PC-3 (cell line): ENCODE measurements around the gene FAM89B. TPM values are rescaled to one million over a fixed set of nuclear protein-coding genes. Genes with fewer than 3 reads are reported as not detected.

Experiments used
- ATAC-seq: fragments of 200-7000 bp; cut with Tn5 transposase; 2 replicates; pipeline ENCODE4 v1.9.1; 2020; ENCODE audit warnings: mild to moderate bottlenecking, moderate library complexity
- BruUV-seq: library from RNA; stranded (reverse); fragments of 400-500 nt; replicated peaks from 2 replicates; lab custom pipeline; 2021; lab: Mats Ljungman, UMichigan
- CTCF ChIA-PET: fragments of 300-600 bp; sonication (Branson Sonifier 250); formaldehyde crosslinking; loops from one replicate; lab custom pipeline; 2022; ENCODE audit warnings: antibody characterized with exemption; lab: Charles Lee
- POLR2A ChIA-PET: fragments of 300-600 bp; sonication (Branson Sonifier 250); formaldehyde crosslinking; loops from one replicate; lab custom pipeline; 2022; ENCODE audit warnings: antibody characterized with exemption; ENCODE audit not compliant: unreplicated experiment; lab: Charles Lee
- DNase-seq: peaks from one replicate; pipeline ENCODE4 v3.0.0-alpha.2; 2015
- H2AFZ ChIP-seq: fragments of 300-600 bp; sonication (generic); 2 replicates; pipeline ENCODE4 v1.6.0; 2016; ENCODE audit warnings: antibody characterized with exemption, low read length
- H3F3A ChIP-seq: fragments of 300-600 bp; sonication (generic); one replicate; pipeline ENCODE4 v1.6.0; 2017; ENCODE audit warnings: antibody characterized with exemption, low read length, control low read depth, mild to moderate bottlenecking; ENCODE audit not compliant: unreplicated experiment
- H3K27ac ChIP-seq: fragments of 300-600 bp; sonication (generic); 2 replicates; pipeline ENCODE4 v1.5.1; 2016; ENCODE audit warnings: mild to moderate bottlenecking, low read length
- H3K27me3 ChIP-seq: fragments of 300-600 bp; sonication (generic); 2 replicates; pipeline ENCODE4 v1.6.1; 2016; ENCODE audit warnings: low read length, mixed read lengths
- H3K36me3 ChIP-seq: fragments of 300-600 bp; sonication (generic); 2 replicates; pipeline ENCODE4 v1.6.1; 2016; ENCODE audit warnings: low read depth, mixed run types, low read length, mixed read lengths
- H3K4me1 ChIP-seq: fragments of 300-600 bp; sonication (generic); 2 replicates; pipeline ENCODE4 v1.5.1; 2016; ENCODE audit warnings: low read length; ENCODE audit not compliant: insufficient read depth
- H3K4me2 ChIP-seq: fragments of 300-600 bp; sonication (generic); 2 replicates; pipeline ENCODE4 v1.6.0; 2016; ENCODE audit warnings: low read length
- H3K4me3 ChIP-seq: fragments of 300-600 bp; sonication (generic); 2 replicates; pipeline ENCODE4 v1.5.1; 2016; ENCODE audit warnings: mild to moderate bottlenecking, low read length, mixed read lengths
- H3K79me2 ChIP-seq: fragments of 300-600 bp; sonication (generic); 2 replicates; pipeline ENCODE4 v1.6.1; 2017; ENCODE audit warnings: low read length, mixed read lengths
- H3K9ac ChIP-seq: fragments of 300-600 bp; sonication (generic); 2 replicates; pipeline ENCODE4 v1.6.0; 2016; ENCODE audit warnings: mild to moderate bottlenecking, low read length
- H3K9me2 ChIP-seq: fragments of 300-600 bp; sonication (generic); replicated peaks from 2 replicates; pipeline ENCODE4 v1.6.1; 2016; ENCODE audit warnings: mixed run types, low read length, mixed read lengths
- H3K9me3 ChIP-seq: fragments of 300-600 bp; sonication (generic); 2 replicates; pipeline ENCODE4 v1.6.1; 2016; ENCODE audit warnings: low read length, mixed read lengths
- H4K20me1 ChIP-seq: fragments of 300-600 bp; sonication (generic); 2 replicates; pipeline ENCODE4 v1.6.1; 2016; ENCODE audit warnings: low read length, mixed read lengths
- CTCF ChIP-seq: fragments of 300-600 bp; sonication (generic); conservative IDR thresholded peaks from 2 replicates; pipeline ENCODE4 v1.5.1; 2017; ENCODE audit warnings: antibody characterized with exemption, low read depth, mild to moderate bottlenecking, low read length
- EZH2 ChIP-seq: fragments of 300-600 bp; sonication (generic); IDR thresholded peaks from one replicate; pipeline ENCODE4 v1.6.1; 2017; ENCODE audit warnings: antibody characterized with exemption, mild to moderate bottlenecking, low read length; ENCODE audit not compliant: unreplicated experiment
- EZH2phosphoT487 ChIP-seq: fragments of 300-600 bp; sonication (generic); IDR thresholded peaks from 2 replicates; pipeline ENCODE4 v1.6.1; 2018; ENCODE audit warnings: mild to moderate bottlenecking, antibody characterized with exemption, low read length, borderline replicate concordance
- intact Hi-C: fragments of 100-400 bp; cut with micrococcal nuclease; formaldehyde crosslinking; loops from 2 replicates; pipeline ENCODE4 v1.9.0; 2023
- total RNA-seq: library from RNA; depleted of rRNA; stranded (reverse); fragments of >200 nt; gene quantifications from 2 replicates; pipeline ENCODE4 v1.2.3, GENCODE V29; 2014

Gene FAM89B
- total RNA-seq, 1 experiment from 2014 or later: 76.3 TPM

DNA sequence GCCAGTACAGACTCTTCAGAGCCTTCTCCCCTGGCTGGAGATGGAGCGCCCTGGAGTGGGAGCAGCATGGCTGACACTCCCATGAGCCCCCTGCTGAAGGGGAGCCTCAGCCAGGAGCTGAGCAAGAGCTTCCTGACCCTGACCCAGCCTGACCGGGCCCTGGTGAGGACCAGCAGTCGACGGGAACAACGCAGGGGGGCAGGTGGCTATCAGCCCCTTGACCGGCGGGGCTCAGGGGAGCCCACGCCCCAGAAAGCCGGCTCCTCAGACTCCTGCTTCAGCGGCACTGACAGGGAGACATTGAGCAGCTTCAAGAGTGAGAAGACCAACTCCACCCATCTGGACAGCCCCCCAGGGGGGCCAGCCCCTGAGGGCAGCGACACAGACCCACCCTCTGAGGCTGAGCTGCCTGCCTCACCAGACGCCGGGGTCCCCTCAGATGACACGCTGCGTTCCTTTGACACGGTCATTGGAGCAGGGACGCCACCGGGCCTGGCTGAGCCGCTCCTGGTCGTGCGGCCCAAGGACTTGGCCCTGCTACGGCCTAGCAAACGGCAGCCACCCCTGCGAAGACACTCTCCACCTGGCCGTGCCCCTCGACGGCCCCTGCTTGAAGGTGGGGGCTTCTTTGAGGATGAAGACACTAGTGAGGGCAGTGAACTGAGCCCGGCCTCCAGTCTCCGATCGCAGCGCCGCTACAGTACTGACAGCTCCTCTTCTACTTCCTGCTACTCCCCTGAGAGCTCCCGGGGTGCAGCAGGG, 45.8 kb downstream of the FAM89B start:
- Histone ChIP-seq H3K9me3 (no peaks in the 10 kb centered on the region), H3K9me2 (no peaks in the 10 kb centered on the region), H4K20me1 (peaks cover 17% of the 10 kb centered on the region), H3K36me3 (peaks cover 40% of the 10 kb centered on the region), H3K4me3 (no peak overlapping the region), H3K27me3 (no peaks in the 10 kb centered on the region), H3K27ac (no peak overlapping the region), H3K9ac (no peak overlapping the region), H3F3A (no peaks in the 10 kb centered on the region), H3K4me1 (peaks cover 13% of the 10 kb centered on the region), H2AFZ (no peak overlapping the region), H3K79me2 (peaks cover 59% of the 10 kb centered on the region), H3K4me2 (no peak overlapping the region)
- POLR2A ChIA-PET: no interaction called here
- DNase-seq (no peak), ATAC-seq (no peak)
- CTCF ChIA-PET: no interaction called here
- intact Hi-C loops: loop anchor here (10.0 kb wide), 1 partner anchor 73 kb away; no protein-coding TSS in a partner anchor
- no peak for TF ChIP-seq EZH2phosphoT487
- no peak for TF ChIP-seq EZH2
- TF ChIP-seq CTCF: no peak
- BruUV-seq: no TSS peak

GRCh38 chr11:65618763-65619162, 46.4 kb downstream of the FAM89B start:
- H3K4me3 ChIP-seq: no peak overlapping the region
- ATAC-seq (no peak), DNase-seq (no peak)
- H3K9ac ChIP-seq: no peak overlapping the region
- intact Hi-C loops: loop anchor here (10.0 kb wide), 1 partner anchor 74 kb away; no protein-coding TSS in a partner anchor
- ChIA-PET POLR2A (no interaction called here), CTCF (no interaction called here)
- TF ChIP-seq EZH2phosphoT487: no peak
- no peak for TF ChIP-seq EZH2
- TF ChIP-seq CTCF: no peak
- H3K79me2 ChIP-seq: peaks cover 53% of the 10 kb centered on the region
- H3K27me3 ChIP-seq: no peaks in the 10 kb centered on the region
- peaks cover 43% of the 10 kb centered on the region for H3K36me3 ChIP-seq
- peaks cover 17% of the 10 kb centered on the region for H4K20me1 ChIP-seq
- H3K4me1 ChIP-seq: peaks cover 10% of the 10 kb centered on the region
- H2AFZ ChIP-seq: no peak overlapping the region
- no TSS peak for BruUV-seq
- H3K9me2 ChIP-seq: no peaks in the 10 kb centered on the region
- no peak overlapping the region for H3K4me2 ChIP-seq
- H3K9me3 ChIP-seq: no peaks in the 10 kb centered on the region
- no peak overlapping the region for H3K27ac ChIP-seq
- no peaks in the 10 kb centered on the region for H3F3A ChIP-seq

DNA sequence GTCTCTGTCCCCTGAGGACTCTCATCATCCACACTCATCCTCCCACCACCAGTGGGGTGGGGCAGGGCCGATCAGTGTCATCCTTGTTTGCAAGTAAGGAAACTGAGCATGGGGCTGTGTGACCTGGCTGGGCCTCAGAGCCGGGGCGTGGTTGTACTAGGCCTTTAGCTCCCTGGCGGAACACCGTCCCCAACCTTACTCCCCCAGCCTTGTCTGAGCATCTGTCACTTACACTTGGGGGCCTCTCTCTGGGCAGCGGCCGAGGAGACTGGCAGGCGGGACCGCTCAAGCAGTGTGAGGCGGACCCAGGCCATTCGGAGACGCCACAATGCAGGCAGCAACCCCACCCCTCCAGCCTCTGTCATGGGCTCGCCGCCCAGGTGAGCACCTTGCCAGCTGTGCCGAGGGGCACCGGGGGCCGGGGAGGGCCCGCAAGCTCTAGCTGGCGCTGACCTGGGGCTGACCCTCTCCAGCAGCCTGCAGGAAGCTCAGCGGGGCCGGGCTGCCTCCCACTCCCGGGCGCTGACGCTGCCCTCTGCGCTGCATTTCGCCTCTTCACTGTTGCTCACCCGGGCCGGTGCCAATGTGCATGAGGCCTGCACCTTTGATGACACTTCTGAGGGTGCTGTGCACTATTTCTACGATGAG, 47.1 kb downstream of the FAM89B start:
- no peak overlapping the region for H2AFZ ChIP-seq
- no peak overlapping the region for H3K9ac ChIP-seq
- H3K27ac ChIP-seq: no peak overlapping the region
- ATAC-seq (no peak), DNase-seq (no peak)
- BruUV-seq: no TSS peak
- CTCF ChIA-PET: no interaction called here
- H3K79me2 ChIP-seq: peaks cover 47% of the 10 kb centered on the region
- TF ChIP-seq EZH2: no peak
- no peak for TF ChIP-seq EZH2phosphoT487
- no peak for TF ChIP-seq CTCF
- H4K20me1 ChIP-seq: peaks cover 17% of the 10 kb centered on the region
- no peaks in the 10 kb centered on the region for H3K9me2 ChIP-seq
- peaks cover 10% of the 10 kb centered on the region for H3K4me1 ChIP-seq
- intact Hi-C loops: loop anchor here (10.0 kb wide), 1 partner anchor 75 kb away; no protein-coding TSS in a partner anchor
- H3K27me3 ChIP-seq: no peaks in the 10 kb centered on the region
- H3F3A ChIP-seq: no peaks in the 10 kb centered on the region
- no peak overlapping the region for H3K4me2 ChIP-seq
- POLR2A ChIA-PET: no interaction called here
- H3K4me3 ChIP-seq: no peak overlapping the region
- no peaks in the 10 kb centered on the region for H3K9me3 ChIP-seq
- peaks cover 43% of the 10 kb centered on the region for H3K36me3 ChIP-seq
